Mesothelial cell of epicardium (in vitro differentiated cells): ENCODE results near the gene FAM237A. TPM values are rescaled to one million over a fixed set of nuclear protein-coding genes. Genes with fewer than 3 reads are reported as not detected.

ENCODE experiments used
- DNase-seq, 2 experiments: peaks; one replicate each; pipeline ENCODE4 v3.0.0; 2021; ENCODE audit warnings: low spot score in 2 of 2; ENCODE audit not compliant: unreplicated experiment in 2 of 2
- H3K27ac Mint-ChIP-seq: 2 replicates; pipeline ENCODE4 v1.8.0; 2021; ENCODE audit warnings: mixed read lengths
- H3K27me3 Mint-ChIP-seq: 2 replicates; pipeline ENCODE4 v1.8.0; 2021; ENCODE audit warnings: low read depth, mixed read lengths
- H3K36me3 Mint-ChIP-seq: 2 replicates; pipeline ENCODE4 v1.8.0; 2021; ENCODE audit warnings: mixed read lengths
- H3K4me1 Mint-ChIP-seq: 2 replicates; pipeline ENCODE4 v1.8.0; 2021; ENCODE audit warnings: mixed read lengths
- H3K4me3 Mint-ChIP-seq: 2 replicates; pipeline ENCODE4 v1.8.0; 2021; ENCODE audit warnings: mild to moderate bottlenecking, moderate library complexity, mixed read lengths
- H3K9me3 Mint-ChIP-seq: 2 replicates; pipeline ENCODE4 v1.8.0; 2021; ENCODE audit warnings: mixed read lengths
- CTCF ChIP-seq: fragments of 200-600 bp; sonication (generic); IDR thresholded peaks from one replicate; pipeline ENCODE4 v1.5.0; 2021; ENCODE audit warnings: antibody characterized with exemption; ENCODE audit not compliant: unreplicated experiment
- total RNA-seq: library from RNA; stranded (reverse); gene quantifications from 3 replicates; pipeline ENCODE4 v1.2.1, GENCODE V29; 2021

The FAM237A gene
- total RNA-seq, 1 donor from 2014 or later, result not detected

GRCh38 chr2:206611736-206612135, 30.6 kb upstream of the FAM237A start:
- no peaks in the 10 kb centered on the region for H3K36me3 Mint-ChIP-seq
- no peaks in the 10 kb centered on the region for H3K4me1 Mint-ChIP-seq
- no peaks in the 10 kb centered on the region for H3K9me3 Mint-ChIP-seq
- no peak overlapping the region for H3K4me3 Mint-ChIP-seq
- TF ChIP-seq CTCF, result no peak
- no peaks in the 10 kb centered on the region for H3K27me3 Mint-ChIP-seq
- no peak for DNase-seq
- no peak overlapping the region for H3K27ac Mint-ChIP-seq

- H3K36me3 Mint-ChIP-seq, result no peaks in the 10 kb centered on the region
- no peak overlapping the region for H3K4me3 Mint-ChIP-seq
- peaks cover 3% of the 10 kb centered on the region for H3K27me3 Mint-ChIP-seq
- H3K9me3 Mint-ChIP-seq, result no peaks in the 10 kb centered on the region
- no peak for DNase-seq
- H3K4me1 Mint-ChIP-seq, result no peaks in the 10 kb centered on the region
- no peak for TF ChIP-seq CTCF
- H3K27ac Mint-ChIP-seq, result no peak overlapping the region
Observed at GRCh38 chr2:206614811-206615210, 27.5 kb upstream of the FAM237A start.

GRCh38 chr2:206615417-206616089, 26.7 kb upstream of the FAM237A start:
- no peak overlapping the region for H3K27ac Mint-ChIP-seq
- TF ChIP-seq CTCF, result no peak
- H3K36me3 Mint-ChIP-seq, result no peaks in the 10 kb centered on the region
- DNase-seq, result no peak
- no peaks in the 10 kb centered on the region for H3K9me3 Mint-ChIP-seq
- no peaks in the 10 kb centered on the region for H3K4me1 Mint-ChIP-seq
- H3K4me3 Mint-ChIP-seq, result no peak overlapping the region
- peaks cover 3% of the 10 kb centered on the region for H3K27me3 Mint-ChIP-seq

- Mint-ChIP-seq H3K36me3 (no peaks in the 10 kb centered on the region), H3K27ac (no peak overlapping the region), H3K4me3 (no peak overlapping the region), H3K4me1 (no peaks in the 10 kb centered on the region), H3K27me3 (peaks cover 3% of the 10 kb centered on the region), H3K9me3 (no peaks in the 10 kb centered on the region)
- DNase-seq, result no peak
- TF ChIP-seq CTCF, result no peak
Observed at GRCh38 chr2:206616151-206616550, 26.1 kb upstream of the FAM237A start.

- no peak for TF ChIP-seq CTCF
- no peaks in the 10 kb centered on the region for H3K9me3 Mint-ChIP-seq
- H3K4me3 Mint-ChIP-seq, result no peak overlapping the region
- H3K27ac Mint-ChIP-seq, result no peak overlapping the region
- no peaks in the 10 kb centered on the region for H3K36me3 Mint-ChIP-seq
- no peaks in the 10 kb centered on the region for H3K4me1 Mint-ChIP-seq
- peaks cover 3% of the 10 kb centered on the region for H3K27me3 Mint-ChIP-seq
- no peak for DNase-seq
Observed at GRCh38 chr2:206619011-206619410, 23.3 kb upstream of the FAM237A start.

- no peaks in the 10 kb centered on the region for H3K9me3 Mint-ChIP-seq
- no peak for TF ChIP-seq CTCF
- no peaks in the 10 kb centered on the region for H3K4me1 Mint-ChIP-seq
- no peak overlapping the region for H3K27ac Mint-ChIP-seq
- DNase-seq, result no peak
- H3K36me3 Mint-ChIP-seq, result no peaks in the 10 kb centered on the region
- peaks cover 44% of the 10 kb centered on the region for H3K27me3 Mint-ChIP-seq
- no peak overlapping the region for H3K4me3 Mint-ChIP-seq
Observed at GRCh38 chr2:206626108-206626507, 16.2 kb upstream of the FAM237A start.
